Fibroblast of the aortic adventitia (primary cell): Measurements from ENCODE around the gene PAFAH1B1. TPM values are rescaled to one million over a fixed set of nuclear protein-coding genes. Genes with fewer than 3 reads are reported as not detected.
"Not testable (repeated sequence)": the region's sequence is repeated elsewhere in the genome, so short reads cannot be mapped to it uniquely, and the experiment has no call there.

Experiments
- DNase-seq: peaks from one replicate; pipeline ENCODE4 v3.0.0-alpha.2; 2010; ENCODE audit warnings: low read depth
- H3K4me3 ChIP-seq: 2 replicates; pipeline ENCODE4 v1.5.1; 2011; ENCODE audit warnings: low read depth, mild to moderate bottlenecking, control low read depth, low read length, moderate library complexity
- CTCF ChIP-seq: IDR thresholded peaks from 2 replicates; pipeline ENCODE4 v1.5.1; 2011; ENCODE audit warnings: mild to moderate bottlenecking, low read length, control low read depth, inconsistent platforms; ENCODE audit not compliant: insufficient read depth
- total RNA-seq: library from RNA; depleted of rRNA; stranded (reverse); fragments of >200 nt; gene quantifications from 2 replicates; pipeline ENCODE4 v1.2.3, GENCODE V29; 2012; ENCODE audit warnings: low replicate concordance

The PAFAH1B1 gene
- total RNA-seq, 1 donor, result 131 TPM

- DNase-seq, result no peak
- H3K4me3 ChIP-seq, result no peak overlapping the region
- TF ChIP-seq CTCF, result no peak
Measured at GRCh38 chr17:2695243-2695960, 101.9 kb downstream of the PAFAH1B1 start.

- no peak for TF ChIP-seq CTCF
- H3K4me3 ChIP-seq, result no peak overlapping the region
- no peak for DNase-seq
Measured at GRCh38 chr17:2695961-2696760, 102.7 kb downstream of the PAFAH1B1 start.

- no peak for TF ChIP-seq CTCF
- no peak for DNase-seq
- no peak overlapping the region for H3K4me3 ChIP-seq
Measured at GRCh38 chr17:2697611-2698162, 104.2 kb downstream of the PAFAH1B1 start.

- not testable (repeated sequence) for H3K4me3 ChIP-seq, DNase-seq
Measured at GRCh38 chr17:2699216-2699805, 105.9 kb downstream of the PAFAH1B1 start.

GRCh38 chr17:2700030-2700490, 106.6 kb downstream of the PAFAH1B1 start:
- no peak for TF ChIP-seq CTCF
- DNase-seq, result no peak
- no peak overlapping the region for H3K4me3 ChIP-seq

- DNase-seq, result no peak
- no peak for TF ChIP-seq CTCF
- H3K4me3 ChIP-seq, result no peak overlapping the region
Measured at GRCh38 chr17:2700491-2701141, 107.2 kb downstream of the PAFAH1B1 start.
